MM.1S (cell line): ENCODE measurements around the gene PEAK1.

Experiments
- DNase-seq: peaks from one replicate; pipeline ENCODE4 v3.0.0-alpha.2; 2015
- H2AFZ ChIP-seq: fragments of 300-600 bp; sonication (generic); 2 replicates; pipeline ENCODE4 v1.6.0; 2016; ENCODE audit warnings: antibody characterized with exemption, low read length
- H3F3A ChIP-seq: fragments of 300-600 bp; sonication (generic); 2 replicates; pipeline ENCODE4 v1.6.1; 2016; ENCODE audit warnings: mild to moderate bottlenecking, antibody characterized with exemption, low read length, moderate library complexity, mixed read lengths; ENCODE audit not compliant: insufficient read depth
- H3K27ac ChIP-seq: fragments of 300-600 bp; sonication (generic); 2 replicates; pipeline ENCODE4 v1.5.1; 2016; ENCODE audit warnings: mild to moderate bottlenecking, low read length
- H3K27me3 ChIP-seq: fragments of 300-600 bp; sonication (generic); replicated peaks from 2 replicates; pipeline ENCODE4 v1.6.0; 2016; ENCODE audit warnings: low read length; ENCODE audit not compliant: insufficient read depth
- H3K36me3 ChIP-seq: fragments of 300-600 bp; sonication (generic); replicated peaks from 2 replicates; pipeline ENCODE4 v1.6.1; 2016; ENCODE audit warnings: mild to moderate bottlenecking, low read length, mixed read lengths; ENCODE audit not compliant: insufficient read depth
- H3K4me1 ChIP-seq: fragments of 300-600 bp; sonication (generic); 2 replicates; pipeline ENCODE4 v1.6.1; 2016; ENCODE audit warnings: low read length, mixed read lengths
- H3K4me2 ChIP-seq: fragments of 300-600 bp; sonication (generic); 2 replicates; pipeline ENCODE4 v1.6.0; 2016; ENCODE audit warnings: low read depth, low read length
- H3K4me3 ChIP-seq: fragments of 300-600 bp; sonication (generic); 2 replicates; pipeline ENCODE4 v1.5.1; 2016; ENCODE audit warnings: low read length, mixed read lengths
- H3K79me2 ChIP-seq: fragments of 300-600 bp; sonication (generic); 2 replicates; pipeline ENCODE4 v1.6.1; 2016; ENCODE audit warnings: mixed run types, low read length, mixed read lengths
- H3K9ac ChIP-seq: fragments of 300-600 bp; sonication (generic); 2 replicates; pipeline ENCODE4 v1.6.1; 2016; ENCODE audit warnings: low read length, mixed read lengths
- H3K9me2 ChIP-seq: fragments of 300-600 bp; sonication (generic); replicated peaks from 2 replicates; pipeline ENCODE4 v1.6.1; 2016; ENCODE audit warnings: mild to moderate bottlenecking, low read length, mixed read lengths; ENCODE audit not compliant: insufficient read depth
- H3K9me3 ChIP-seq: fragments of 300-600 bp; sonication (generic); replicated peaks from 2 replicates; pipeline ENCODE4 v1.6.1; 2016; ENCODE audit warnings: mild to moderate bottlenecking, low read length, mixed read lengths; ENCODE audit not compliant: insufficient read depth
- H4K20me1 ChIP-seq: fragments of 300-600 bp; sonication (generic); 2 replicates; pipeline ENCODE4 v1.6.1; 2016; ENCODE audit warnings: mild to moderate bottlenecking, low read length, moderate library complexity, mixed read lengths; ENCODE audit not compliant: insufficient read depth
- CTCF ChIP-seq: fragments of 300-600 bp; sonication (generic); IDR thresholded peaks from 2 replicates; pipeline ENCODE4 v1.5.1; 2016; ENCODE audit warnings: antibody characterized with exemption, low read length, mixed read lengths
- EZH2 ChIP-seq: fragments of 300-600 bp; sonication (generic); optimal IDR thresholded peaks from 2 replicates; pipeline ENCODE3; 2017; ENCODE audit warnings: low read depth, mild to moderate bottlenecking, antibody characterized with exemption, low read length, mixed read lengths
- EZH2phosphoT487 ChIP-seq: fragments of 300-600 bp; sonication (generic); IDR thresholded peaks from 2 replicates; pipeline ENCODE4 v1.6.1; 2018; ENCODE audit warnings: antibody characterized with exemption, low read length

Gene PEAK1

GRCh38 chr15:77099741-77100463 lies 320.0 kb downstream of the PEAK1 start:
- Histone ChIP-seq H3K4me2 (no peak overlapping the region), H2AFZ (no peak overlapping the region), H3K4me1 (no peaks in the 10 kb centered on the region), H3K27me3 (no peaks in the 10 kb centered on the region), H3K27ac (no peak overlapping the region), H3K9me3 (no peaks in the 10 kb centered on the region), H3K9me2 (no peaks in the 10 kb centered on the region), H3F3A (no peaks in the 10 kb centered on the region), H3K9ac (no peak overlapping the region), H3K4me3 (no peak overlapping the region), H4K20me1 (no peaks in the 10 kb centered on the region), H3K36me3 (no peaks in the 10 kb centered on the region), H3K79me2 (no peaks in the 10 kb centered on the region)
- no peak for TF ChIP-seq EZH2phosphoT487
- no peak for TF ChIP-seq EZH2
- no peak for TF ChIP-seq CTCF
- DNase-seq, result no peak

GRCh38 chr15:77098572-77098971 lies 321.3 kb downstream of the PEAK1 start:
- H3K27ac ChIP-seq, result no peak overlapping the region
- no peak overlapping the region for H3K4me3 ChIP-seq
- no peaks in the 10 kb centered on the region for H3K36me3 ChIP-seq
- no peak overlapping the region for H3K4me2 ChIP-seq
- H3K9me3 ChIP-seq, result no peaks in the 10 kb centered on the region
- H3K79me2 ChIP-seq, result no peaks in the 10 kb centered on the region
- H3F3A ChIP-seq, result no peaks in the 10 kb centered on the region
- no peak overlapping the region for H3K9ac ChIP-seq
- H3K9me2 ChIP-seq, result no peaks in the 10 kb centered on the region
- H3K27me3 ChIP-seq, result no peaks in the 10 kb centered on the region
- no peaks in the 10 kb centered on the region for H3K4me1 ChIP-seq
- TF ChIP-seq CTCF, result no peak
- no peak for TF ChIP-seq EZH2phosphoT487
- TF ChIP-seq EZH2, result no peak
- H2AFZ ChIP-seq, result no peak overlapping the region
- no peak for DNase-seq
- no peaks in the 10 kb centered on the region for H4K20me1 ChIP-seq

- Histone ChIP-seq H4K20me1 (no peaks in the 10 kb centered on the region), H3F3A (no peaks in the 10 kb centered on the region), H3K27me3 (no peaks in the 10 kb centered on the region), H3K4me3 (no peak overlapping the region), H3K27ac (no peak overlapping the region), H3K79me2 (no peaks in the 10 kb centered on the region), H2AFZ (no peak overlapping the region), H3K9me2 (no peaks in the 10 kb centered on the region), H3K4me2 (no peak overlapping the region), H3K9ac (no peak overlapping the region), H3K36me3 (no peaks in the 10 kb centered on the region), H3K4me1 (no peaks in the 10 kb centered on the region), H3K9me3 (no peaks in the 10 kb centered on the region)
- no peak for DNase-seq
- no peak for TF ChIP-seq EZH2phosphoT487
- no peak for TF ChIP-seq CTCF
- no peak for TF ChIP-seq EZH2
These were observed 322.0 kb downstream of the PEAK1 start for GRCh38 chr15:77097921-77098320.
